Nucleus accumbens (tissue), 56 donors: ENCODE measurements around the gene CROCC2.

ENCODE experiments used
- DNase-seq, 56 donors: peaks; one replicate each; lab custom pipeline; 2025; lab: John Stamatoyannopoulos, UW

Gene CROCC2

DNA sequence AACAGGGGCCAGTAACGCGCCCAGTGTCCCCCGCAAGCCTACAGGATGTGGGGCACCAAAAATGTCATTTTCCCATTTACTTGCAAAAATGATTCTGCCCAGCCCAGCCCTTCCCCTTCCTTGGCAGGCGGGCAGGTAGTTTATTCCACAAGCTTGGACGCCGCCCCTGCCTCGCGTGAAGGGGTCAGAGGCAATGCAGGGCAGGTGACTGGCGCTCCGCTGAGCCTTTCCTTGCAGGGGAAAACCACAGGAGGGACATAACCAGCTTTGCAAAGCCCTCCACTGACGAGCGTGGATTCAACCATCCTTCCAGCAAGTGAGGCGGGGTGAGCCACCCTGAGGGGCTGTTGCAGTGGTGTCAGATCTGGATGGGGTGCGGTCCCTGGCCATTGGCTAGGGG, 15.4 kb upstream of the CROCC2 start:
- no peak for DNase-seq

DNA sequence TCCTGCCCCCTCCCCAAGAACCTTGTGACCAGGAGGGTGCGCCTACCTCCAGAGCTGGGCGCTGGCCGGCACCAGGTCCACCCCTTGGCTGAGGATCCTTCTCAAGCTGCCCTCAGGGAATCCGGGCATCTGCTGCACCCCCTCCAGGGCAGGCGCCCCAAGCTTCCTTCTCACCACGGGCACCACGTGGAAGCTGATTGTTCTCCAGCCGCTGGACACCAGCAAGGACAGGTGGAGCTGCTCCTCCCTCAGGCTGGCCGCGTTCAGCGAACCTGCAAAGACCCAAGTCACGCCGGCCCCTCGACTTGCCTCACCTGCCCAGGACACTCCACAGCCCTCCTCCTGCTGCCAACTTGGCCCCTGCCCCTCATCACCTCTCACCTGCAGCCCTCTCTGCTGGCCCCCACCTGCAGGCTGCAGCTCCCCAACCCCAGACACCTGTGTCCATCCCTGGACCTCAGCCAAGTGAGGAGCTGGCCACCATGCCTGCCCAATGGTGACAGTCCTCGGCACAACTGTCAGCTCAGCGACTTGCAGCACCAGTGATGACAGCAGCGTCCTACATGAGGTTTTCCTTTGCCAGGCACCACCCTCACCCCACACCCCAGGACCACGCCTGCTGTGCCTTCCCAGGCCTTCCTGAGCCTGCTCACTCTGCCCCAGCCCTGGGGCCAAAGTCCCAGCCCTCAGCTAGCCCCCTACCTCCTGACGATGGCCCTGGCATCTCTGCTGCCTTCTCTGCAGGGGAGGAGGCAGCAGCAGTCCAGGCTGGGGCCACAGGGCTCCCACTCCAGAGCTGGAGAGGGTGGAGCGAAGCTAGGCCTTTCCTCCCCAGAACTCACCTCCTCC, 14.4 kb upstream of the CROCC2 start:
- DNase-seq: no peak

DNA sequence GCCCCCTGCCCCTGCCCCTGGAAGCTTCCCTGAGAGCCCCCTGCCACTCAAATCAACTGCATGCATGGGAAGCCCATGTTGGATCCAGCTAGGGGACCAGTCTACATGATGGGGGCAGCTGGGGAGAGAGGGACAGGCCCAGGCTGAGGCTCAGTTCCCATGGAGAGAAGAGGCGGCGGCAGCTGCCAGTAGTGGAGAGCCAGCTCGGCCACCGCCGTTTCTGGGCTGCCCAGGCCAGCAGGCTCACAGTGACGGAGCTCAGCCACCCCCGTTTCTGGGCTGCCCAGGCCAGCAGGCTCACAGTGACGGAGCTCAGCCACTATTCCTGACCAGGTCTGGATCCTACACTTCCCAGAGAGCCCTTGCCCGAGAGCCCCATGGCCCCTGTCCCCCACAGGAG, 13.8 kb upstream of the CROCC2 start:
- DNase-seq: peak in 3 of 56 donors; percentile 10 to 34 (median 16)

DNA sequence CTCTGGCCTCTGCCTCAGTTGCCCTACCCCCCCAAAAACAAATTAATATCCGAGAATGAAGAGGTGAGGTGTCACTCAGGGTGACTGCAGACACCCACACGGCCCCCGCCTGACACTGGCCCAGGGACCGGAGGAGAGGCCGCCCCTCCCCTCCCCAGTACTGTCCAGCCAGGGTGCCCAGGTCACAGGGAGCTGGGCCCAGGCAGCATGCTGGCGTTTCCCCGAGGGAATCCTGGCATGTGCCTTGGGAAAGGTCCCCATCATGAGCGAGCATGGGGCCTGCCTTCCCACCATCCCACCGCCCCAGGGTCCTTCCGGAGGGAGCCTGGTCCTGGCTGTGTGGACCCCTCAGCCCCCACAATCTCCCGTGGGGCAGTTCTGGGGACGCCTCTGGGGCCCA, 13.2 kb upstream of the CROCC2 start:
- DNase-seq: no peak

DNA sequence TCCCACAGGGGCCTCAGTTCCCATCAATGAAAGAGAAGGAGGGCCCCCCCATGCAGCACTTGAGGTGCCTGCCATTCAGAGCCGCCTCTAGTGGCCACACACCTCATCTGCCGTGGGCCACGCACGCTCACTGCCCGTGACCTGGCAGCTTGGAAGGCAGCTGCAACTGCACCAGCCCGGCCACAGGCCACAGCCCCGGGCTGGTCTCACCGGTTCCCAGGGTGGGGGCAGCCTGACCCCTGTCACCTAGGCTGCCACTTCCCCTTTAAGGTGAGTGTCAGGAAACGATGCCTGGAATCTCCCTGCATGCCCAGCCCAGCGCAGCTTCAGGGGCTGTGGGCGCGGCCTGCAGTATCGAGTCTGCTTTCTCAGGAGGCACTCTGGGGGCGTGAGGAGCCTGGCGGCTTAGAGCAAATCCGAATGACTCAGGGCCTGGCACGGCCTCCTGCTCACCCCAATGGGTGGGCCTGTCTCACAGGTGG, 12.7 kb upstream of the CROCC2 start:
- DNase-seq: peak in 12 of 56 donors; percentile 9 to 56 (median 40)

DNA sequence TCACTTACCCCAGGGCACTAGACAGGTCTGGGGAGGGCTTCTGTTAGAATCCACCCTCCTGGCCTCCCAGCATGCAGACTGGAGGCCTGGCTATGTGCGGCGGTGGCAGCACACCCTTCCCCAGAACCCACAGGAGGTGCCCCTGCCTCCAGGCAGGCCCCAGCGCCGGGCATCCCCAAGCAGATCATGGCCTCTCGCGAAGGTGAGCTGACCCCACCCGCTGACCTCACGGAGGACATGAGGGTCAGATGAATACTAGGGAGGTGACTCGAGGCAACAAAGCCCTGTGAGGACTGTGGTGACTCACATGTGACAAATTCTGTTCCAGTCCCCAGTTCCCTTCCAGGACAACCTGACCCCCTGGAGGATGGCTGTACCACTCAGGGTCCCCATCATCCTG, 12.1 kb upstream of the CROCC2 start:
- DNase-seq: no peak

DNA sequence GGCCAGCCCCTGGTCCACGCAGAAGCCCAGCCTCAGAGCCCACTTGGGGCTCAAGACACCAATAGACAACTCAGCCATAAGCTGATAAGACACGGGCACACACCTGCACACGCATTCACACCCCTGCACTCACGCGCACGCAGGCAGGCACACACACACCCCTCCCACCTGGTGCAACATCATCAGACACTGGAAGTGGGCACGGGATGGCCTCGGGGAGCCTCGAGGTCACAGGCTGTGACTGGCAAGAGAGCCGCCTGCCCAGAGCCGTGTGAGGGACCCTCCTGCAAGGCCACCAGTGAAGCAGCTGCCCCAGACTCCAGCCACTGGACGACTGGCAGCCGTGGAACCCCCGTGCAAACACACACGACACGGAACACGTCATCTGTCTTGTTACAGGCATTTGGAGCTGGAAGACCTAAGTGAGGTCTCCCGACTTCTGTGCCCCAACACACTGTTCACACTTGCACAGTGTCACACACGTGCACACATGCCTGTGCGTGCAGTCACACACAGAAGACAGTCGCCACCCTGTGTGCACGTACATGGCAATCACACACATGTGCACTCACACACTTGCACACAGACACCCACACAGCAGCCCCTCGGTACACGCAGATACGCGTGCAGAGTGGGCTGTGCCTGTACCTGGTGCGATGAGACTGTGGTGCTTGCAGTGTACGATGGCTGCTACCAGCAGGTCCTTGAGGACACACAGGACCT, 11.1 kb upstream of the CROCC2 start:
- DNase-seq: no peak

DNA sequence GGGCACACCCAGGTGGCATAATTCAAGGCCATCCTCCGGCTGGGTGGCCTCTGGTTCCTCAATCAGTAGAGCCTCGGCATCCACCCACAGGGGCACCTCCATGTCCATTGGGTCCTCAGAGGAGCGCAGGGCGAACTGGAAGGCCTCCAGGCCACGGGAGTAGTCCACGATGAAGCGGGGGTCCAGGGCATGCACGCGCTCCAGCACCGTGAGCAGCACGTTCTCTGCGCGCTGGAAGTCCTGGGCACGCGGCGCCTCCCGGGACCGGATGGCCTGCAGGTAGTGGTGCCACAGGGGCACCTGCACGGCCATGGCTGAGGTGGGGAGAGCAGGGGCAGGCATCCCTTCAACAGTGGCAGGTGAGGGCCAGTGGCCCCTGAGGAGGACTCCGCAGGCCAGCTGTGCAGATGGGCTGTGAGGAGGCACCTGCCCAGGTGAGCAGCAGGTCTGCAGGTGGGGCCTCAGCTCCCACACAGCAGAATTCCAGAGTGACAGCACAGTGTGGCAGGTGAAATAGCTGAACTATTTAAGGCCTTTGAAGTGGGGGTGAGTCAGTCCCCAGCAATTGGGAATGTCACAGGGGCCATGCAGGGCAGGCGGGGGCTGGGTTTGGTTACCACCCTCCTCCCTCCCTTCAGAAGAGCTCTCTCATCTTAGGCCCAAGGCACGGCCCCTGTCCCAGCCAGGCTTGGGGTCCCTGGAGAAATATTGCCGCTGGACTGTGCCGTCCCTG, 10.3 kb upstream of the CROCC2 start, which contains the start of gene MAB21L4:
Gene MAB21L4, minus strand, starts transcription at position 501 of the 733 bp plus-strand sequence. Its CDS starts 159 bp downstream, at position 342.
- DNase-seq: no peak

DNA sequence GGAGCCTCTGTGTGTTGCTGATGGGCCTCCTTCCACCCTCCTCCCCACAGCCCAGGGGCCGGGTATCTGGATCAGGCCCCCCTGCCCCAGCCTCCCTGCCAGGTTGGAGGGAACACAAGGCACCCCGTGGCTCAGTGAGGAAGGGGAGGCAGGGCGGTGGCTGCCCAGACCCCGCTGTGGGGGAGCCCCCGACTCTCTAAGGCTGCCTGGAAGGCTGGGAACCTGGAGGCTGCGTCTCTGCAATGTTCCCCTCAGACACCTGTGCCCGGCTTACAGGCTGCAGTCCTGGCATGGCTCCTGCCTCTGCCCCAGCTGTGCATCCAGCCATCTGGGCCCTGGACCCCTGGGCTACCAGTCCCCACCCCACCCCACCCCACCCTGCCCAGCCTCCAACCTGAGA, 9.7 kb upstream of the CROCC2 start:
- DNase-seq: no peak

DNA sequence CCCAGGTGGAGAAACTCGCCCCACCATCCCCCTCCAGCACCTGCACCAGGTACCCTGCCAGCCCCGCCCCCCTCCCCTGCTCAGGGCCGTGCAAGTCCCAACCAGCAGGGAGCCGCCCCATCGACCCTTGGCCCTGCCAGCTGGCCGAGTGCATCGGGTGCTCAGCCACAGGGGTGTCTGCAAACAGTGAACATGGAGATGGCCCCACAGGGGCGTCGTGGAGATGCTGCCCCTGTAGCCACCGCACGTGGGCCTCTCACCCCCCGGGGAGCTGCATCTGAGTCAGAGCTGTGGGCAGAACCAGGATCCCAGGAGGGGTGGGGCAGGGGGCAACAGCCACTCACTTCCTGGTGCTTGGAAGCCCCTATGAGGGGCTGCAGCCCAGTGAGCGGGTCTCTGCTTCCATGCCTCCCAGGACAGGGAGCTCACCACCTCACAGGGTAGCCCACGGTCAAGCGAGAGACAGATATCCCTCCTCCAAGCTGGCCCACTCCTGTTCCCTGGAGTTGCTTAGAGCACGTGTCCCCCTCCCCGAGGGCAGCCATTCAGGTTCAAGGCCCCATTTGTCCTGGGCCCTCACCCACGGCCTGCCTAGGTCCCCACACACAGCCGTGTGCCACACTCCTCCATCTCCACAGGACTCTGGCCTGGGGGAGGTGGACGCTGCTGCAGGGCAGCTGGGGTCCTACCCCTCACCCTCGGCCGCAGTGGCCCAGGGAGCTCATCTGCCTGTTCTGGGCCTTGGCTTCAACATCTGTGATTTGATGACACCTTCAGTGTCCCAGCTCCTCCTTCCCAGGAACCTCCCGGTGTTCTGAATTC, 9.1 kb upstream of the CROCC2 start:
- DNase-seq: no peak

DNA sequence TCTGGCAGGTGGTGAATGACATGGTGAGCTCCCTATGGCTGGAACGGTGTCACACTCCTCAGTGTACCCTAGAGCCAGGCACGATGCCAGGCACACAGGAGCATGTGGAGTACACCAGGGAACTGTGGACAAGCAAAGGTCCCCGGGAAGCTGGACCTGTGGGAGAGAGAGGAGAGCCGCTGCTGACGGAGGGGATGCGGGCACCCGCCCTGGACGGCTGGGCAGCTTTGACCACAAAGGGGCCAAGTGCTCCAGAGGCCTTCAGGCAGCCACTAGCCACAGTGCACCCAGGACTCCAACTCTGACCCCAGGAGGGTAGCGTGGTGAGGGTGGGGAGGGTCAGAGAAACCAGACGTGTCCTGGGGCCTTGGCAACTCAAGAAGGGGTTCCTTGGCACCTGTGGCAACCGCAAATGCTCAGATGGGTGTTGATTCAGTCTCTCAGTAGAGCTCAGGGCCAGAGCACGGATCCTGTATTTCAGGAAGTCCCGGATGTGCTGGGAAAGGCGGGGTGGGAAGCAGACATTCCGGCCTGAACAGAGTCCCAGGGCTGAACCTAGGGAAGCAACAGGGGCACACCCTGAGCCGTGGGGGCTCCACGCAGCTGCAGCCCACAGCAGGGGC, 7.9 kb upstream of the CROCC2 start:
- no peak for DNase-seq

DNA sequence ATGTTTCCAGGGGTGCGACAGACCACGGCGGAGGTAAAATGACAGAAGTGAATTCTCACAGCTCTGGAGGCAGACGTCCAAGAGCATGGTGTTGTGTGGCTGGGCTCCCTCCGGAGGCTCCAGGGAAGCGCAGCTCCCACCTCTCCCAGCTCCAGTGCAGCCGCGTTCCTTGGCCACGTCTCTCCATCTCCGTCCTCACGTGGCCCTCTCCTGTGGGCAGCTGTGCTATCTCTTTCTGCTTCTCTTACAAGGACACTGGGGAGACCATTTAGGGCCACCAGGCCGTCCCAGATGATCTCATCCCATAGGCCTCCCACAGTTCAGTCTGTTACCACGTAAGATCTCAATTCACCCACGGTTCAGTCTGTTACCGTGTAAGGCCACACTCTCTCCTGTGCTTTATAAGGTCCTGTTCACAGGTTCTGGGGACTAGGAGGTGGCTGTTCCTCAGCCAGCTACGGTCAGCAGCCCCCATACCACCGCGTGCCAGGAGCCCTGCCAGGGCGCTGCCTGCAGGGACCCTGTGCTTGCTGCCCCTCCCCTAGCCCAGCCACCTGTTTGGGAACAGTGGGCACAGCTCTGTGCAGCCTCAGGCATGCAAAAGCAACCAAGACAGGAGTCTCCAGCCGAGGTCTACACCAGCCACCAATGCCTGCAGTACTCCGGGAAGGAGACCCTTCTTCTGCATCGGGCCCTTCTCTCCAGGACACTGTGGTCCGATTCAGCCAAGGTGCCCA, 7.2 kb upstream of the CROCC2 start:
- no peak for DNase-seq

DNA sequence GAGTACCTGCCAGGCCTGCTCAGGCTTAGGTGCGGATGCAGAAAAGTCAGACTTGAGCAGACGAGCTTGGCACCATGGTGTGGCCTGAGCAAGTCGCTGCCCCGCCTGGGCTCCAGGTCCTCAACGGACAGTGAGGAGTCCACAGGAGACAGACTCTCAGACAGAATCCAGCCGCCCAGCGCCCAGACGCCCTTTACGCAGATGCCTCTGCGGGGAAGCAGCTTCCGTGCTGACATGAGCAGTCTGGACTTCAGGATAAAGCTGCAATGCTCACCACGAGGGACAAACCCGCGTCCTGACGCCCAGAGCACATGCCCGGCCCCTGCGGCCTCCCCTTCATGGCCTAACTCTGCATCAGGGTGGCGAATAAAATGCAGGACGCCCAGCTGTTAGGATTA, 6.7 kb upstream of the CROCC2 start:
- no peak for DNase-seq

DNA sequence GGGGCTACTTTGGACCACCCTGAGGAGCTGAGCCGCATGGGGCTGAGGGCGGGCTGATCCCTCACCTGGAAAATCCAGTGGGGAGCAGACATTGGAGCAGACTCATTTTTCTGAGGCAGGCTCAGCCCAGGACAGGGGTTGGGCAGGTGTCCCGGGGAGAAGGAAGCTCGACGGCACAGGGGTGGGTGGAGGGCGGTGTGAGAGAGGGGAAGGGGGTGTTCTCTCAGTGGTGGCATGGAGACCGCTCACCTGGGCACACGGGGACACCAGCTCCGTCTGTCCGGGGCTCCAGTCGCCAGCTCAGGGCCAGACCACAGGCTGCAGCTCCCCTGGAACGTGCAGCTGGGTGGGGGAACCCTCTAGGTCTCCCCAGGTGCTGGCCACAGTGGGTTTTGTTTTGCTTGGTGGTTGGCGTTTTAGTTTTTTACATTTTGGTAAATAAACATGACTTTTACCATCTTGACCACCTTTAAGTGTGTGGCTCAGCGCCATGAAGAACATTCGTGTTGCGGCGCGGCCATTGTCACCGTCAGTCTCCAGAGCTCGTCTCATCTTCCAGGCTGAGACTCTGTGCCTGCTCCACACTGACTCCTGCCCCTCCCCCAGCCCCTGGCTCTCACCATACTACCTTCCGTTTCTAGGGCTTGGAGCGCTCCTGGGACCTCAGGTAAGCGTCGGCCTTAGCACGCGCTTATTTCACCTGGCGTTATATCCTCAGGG, 5.8 kb upstream of the CROCC2 start:
- no peak for DNase-seq

DNA sequence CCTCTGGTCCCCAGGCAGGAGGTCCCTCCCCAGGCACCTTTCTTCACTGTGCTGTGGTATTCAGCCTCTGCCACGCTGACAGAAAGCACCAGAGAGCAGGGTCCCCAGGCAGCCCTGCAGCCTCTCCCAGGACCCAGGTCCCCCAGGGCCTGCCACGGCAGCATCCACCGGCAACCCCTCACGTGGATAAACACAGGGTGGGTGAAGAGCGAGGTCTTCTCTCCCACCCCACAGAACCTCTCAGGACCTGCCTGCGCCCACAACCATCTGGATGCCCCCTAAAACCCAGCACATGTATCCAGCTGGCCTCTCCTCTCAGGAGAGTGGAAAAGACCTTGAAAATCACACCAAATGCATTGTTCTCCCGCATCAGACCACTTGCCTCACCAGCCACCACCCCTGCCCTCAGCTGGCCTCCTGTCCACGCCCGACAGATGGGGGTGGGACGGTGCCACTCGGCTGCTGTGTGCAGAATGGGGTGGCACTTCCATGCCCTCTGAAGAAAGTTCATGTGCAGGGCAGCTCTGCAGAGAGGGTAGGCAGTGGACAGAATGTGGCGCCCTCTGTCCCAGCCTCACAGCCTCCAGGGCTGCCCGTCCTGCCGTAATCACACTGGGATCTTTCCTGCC, 4.0 kb upstream of the CROCC2 start:
- no peak for DNase-seq

DNA sequence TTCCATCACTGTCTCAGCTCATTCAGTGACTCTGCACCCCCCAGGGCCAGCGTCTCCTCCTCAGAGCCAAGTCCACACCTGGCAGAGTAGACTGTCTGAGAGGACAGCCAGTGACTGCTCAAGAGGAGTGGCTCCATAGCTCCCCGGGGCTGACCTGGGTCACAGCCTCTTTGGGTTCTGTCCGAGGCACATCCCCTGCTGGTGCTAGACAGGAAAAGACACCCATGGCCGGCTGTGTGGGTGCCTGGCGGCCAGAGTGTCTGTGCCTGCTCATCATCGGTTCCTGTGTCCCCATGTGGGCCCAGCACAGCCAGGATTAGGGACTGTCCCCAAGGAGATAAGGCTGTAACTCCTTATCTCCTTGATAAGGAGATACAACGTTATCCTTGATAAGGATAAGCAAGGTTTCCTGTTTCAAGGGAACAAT, 3.5 kb upstream of the CROCC2 start:
- no peak for DNase-seq

DNA sequence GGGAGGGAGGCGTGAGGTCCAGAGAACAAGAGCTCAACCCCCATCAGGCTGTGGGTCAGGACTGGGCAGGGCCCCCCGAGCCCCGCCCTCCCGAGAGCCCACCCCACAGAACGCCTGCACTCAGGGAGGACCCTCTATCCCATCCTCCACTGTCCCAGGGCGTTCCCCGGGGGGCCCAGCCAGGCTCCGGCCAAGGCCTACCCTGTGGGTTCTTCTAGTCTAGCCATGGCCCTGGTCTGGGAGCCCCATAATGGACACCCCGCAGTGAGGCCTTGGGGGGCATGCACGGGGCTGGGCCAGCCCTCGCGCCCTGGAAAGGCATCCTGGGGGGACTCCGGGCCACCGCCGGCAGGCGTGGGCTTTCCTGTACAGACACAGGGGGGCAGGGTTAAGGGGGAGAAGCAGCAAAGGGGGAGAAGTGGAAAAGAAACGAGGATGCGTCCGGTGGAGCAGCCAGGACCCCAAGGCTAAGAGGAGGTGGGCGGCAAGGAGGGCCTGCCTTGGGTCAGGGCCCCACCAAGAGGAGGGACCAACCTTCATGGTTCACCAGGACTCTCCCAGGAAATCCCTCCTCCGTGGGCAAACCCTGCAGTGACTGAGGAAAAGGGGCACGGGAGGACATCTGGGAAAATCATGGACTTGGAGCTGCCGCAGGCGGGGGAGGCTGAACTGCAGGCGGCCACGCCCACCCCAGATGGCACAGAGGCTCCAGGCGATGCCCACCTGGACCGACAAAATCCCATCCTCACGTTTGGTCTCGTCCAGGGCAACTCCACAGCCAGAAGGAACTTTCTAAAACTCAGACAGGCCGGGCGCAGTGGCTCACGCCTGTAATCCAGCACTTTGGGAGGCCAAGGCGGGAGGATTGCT, 2.7 kb upstream of the CROCC2 start:
- DNase-seq: no peak
